NT2/D1 (cell line): ENCODE results near the gene LENG9.

Source experiments
- YY1 ChIP-seq: IDR thresholded peaks from 2 replicates; pipeline ENCODE4 v1.6.1; 2011; ENCODE audit not compliant: insufficient read length, insufficient read depth
- ZNF274 ChIP-seq: IDR thresholded peaks from 2 replicates; pipeline ENCODE4 v1.6.1; 2011; ENCODE audit warnings: mild to moderate bottlenecking, low read depth, low read length

- no peak for TF ChIP-seq YY1
- TF ChIP-seq ZNF274 = no peak
Measured at GRCh38 chr19:54458648-54459281, 4.8 kb downstream of the LENG9 start.
